Measurements from ENCODE around the gene LRRC27.

LRRC27 gene

DNA sequence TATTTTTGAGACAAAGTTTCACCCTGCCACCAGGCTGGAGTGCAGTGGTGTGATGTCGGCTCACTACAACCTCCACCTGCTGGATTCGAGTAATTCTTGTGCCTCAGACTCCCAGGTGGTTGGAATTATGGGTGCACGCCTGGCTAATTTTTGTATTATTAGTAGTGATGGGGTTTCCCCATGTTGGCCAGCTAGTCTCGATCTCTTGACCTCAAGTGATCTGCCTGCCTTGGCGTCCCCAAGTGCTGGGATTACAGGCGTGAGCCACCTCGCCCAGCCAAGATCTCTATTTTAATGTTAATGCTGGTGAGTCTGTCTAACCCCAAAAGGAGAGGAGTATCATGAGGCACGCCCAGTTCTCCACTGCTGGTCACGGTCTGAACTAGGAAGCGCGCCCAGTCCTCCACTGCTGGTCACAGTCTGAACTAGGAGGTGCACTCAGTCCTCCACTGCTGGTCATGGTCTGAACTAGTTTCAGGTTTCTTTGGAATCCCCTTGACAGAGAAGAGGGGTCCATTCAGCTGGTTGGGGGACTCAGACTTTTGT is 5.6 kb upstream of the LRRC27 start:
- TF ChIP-seq FOXM1 (IDR thresholded peaks at IDR 0.05; ENCODE audit: borderline replicate concordance, low read depth), result no peak
- no peak for TF ChIP-seq TEAD4 (IDR thresholded peaks at IDR 0.05)

DNA sequence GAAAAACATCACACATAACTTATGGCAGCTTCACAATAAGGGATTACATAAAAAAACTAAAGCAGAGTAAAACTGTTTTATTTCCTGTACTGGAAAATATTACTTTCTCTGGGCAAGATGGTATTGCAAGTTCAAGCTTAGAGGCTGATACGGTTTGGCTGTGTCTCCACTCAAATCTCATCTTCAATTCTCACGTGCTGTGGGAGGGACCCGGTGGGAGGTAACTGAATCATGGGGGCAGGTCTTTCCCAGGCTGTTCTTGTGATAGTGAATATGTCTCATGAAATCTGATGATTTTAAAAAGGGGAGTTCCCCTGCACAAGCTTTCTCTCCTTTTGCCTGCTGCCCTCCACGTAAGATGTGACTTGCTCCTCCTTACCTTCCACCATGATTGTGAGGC is 5.1 kb upstream of the LRRC27 start:
- TF ChIP-seq EGR1 (IDR thresholded peaks at IDR 0.05), result no peak
- TF ChIP-seq TCF12 (IDR thresholded peaks at IDR 0.05; ENCODE audit: low read depth), result no peak
- no peak for TF ChIP-seq CREB1 (IDR thresholded peaks at IDR 0.05; ENCODE audit: low read depth)
- no peak for TF ChIP-seq CEBPB (IDR thresholded peaks at IDR 0.05)
- TF ChIP-seq TAF1 (IDR thresholded peaks at IDR 0.05; ENCODE audit: low read depth), result no peak
- TF ChIP-seq YY1 (IDR thresholded peaks at IDR 0.05; ENCODE audit: low read depth), result no peak
- no peak for TF ChIP-seq RAD21 (IDR thresholded peaks at IDR 0.05; ENCODE audit: low read depth)
- TF ChIP-seq, protein P1, sequence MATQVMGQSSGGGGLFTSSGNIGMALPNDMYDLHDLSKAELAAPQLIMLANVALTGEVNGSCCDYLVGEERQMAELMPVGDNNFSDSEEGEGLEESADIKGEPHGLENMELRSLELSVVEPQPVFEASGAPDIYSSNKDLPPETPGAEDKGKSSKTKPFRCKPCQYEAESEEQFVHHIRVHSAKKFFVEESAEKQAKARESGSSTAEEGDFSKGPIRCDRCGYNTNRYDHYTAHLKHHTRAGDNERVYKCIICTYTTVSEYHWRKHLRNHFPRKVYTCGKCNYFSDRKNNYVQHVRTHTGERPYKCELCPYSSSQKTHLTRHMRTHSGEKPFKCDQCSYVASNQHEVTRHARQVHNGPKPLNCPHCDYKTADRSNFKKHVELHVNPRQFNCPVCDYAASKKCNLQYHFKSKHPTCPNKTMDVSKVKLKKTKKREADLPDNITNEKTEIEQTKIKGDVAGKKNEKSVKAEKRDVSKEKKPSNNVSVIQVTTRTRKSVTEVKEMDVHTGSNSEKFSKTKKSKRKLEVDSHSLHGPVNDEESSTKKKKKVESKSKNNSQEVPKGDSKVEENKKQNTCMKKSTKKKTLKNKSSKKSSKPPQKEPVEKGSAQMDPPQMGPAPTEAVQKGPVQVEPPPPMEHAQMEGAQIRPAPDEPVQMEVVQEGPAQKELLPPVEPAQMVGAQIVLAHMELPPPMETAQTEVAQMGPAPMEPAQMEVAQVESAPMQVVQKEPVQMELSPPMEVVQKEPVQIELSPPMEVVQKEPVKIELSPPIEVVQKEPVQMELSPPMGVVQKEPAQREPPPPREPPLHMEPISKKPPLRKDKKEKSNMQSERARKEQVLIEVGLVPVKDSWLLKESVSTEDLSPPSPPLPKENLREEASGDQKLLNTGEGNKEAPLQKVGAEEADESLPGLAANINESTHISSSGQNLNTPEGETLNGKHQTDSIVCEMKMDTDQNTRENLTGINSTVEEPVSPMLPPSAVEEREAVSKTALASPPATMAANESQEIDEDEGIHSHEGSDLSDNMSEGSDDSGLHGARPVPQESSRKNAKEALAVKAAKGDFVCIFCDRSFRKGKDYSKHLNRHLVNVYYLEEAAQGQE (IDR thresholded peaks at IDR 0.05; ENCODE audit: low read depth), result no peak
- TF ChIP-seq FOXM1 (IDR thresholded peaks at IDR 0.05; ENCODE audit: borderline replicate concordance, low read depth), result no peak
- TF ChIP-seq, protein P2, sequence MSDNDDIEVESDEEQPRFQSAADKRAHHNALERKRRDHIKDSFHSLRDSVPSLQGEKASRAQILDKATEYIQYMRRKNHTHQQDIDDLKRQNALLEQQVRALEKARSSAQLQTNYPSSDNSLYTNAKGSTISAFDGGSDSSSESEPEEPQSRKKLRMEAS (IDR thresholded peaks at IDR 0.05), result no peak

DNA sequence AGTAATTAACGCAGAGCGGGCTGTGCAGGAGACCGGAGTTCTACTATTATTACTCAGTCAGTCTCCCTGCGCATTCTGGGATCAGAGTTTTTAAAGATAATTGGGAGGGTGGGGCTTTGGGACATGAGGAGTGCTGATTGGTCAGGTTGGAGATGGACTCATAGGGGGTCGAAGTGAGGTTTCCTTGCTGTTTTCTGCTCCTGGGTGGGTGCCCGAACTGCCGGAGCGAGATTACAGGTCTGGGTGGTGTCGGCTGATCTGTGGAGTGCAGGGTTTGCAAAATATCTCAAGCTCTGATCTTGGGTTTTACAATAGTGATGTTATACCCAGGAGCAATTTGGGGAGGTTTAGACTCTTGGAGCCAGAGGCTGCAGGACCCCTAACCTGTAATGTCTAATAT is 3.9 kb upstream of the LRRC27 start:
- TF ChIP-seq CREB1 (IDR thresholded peaks at IDR 0.05; ENCODE audit: low read depth) (no peak), YY1 (IDR thresholded peaks at IDR 0.05; ENCODE audit: low read depth) (no peak), RAD21 (IDR thresholded peaks at IDR 0.05; ENCODE audit: low read depth) (no peak), EP300 (IDR thresholded peaks at IDR 0.05; ENCODE audit: borderline replicate concordance) (no peak), CEBPB (IDR thresholded peaks at IDR 0.05) (no peak)
- TF ChIP-seq, protein P3, sequence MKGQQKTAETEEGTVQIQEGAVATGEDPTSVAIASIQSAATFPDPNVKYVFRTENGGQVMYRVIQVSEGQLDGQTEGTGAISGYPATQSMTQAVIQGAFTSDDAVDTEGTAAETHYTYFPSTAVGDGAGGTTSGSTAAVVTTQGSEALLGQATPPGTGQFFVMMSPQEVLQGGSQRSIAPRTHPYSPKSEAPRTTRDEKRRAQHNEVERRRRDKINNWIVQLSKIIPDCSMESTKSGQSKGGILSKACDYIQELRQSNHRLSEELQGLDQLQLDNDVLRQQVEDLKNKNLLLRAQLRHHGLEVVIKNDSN (IDR thresholded peaks at IDR 0.05), result no peak
- TF ChIP-seq, protein P2 (IDR thresholded peaks at IDR 0.05), result no peak

DNA sequence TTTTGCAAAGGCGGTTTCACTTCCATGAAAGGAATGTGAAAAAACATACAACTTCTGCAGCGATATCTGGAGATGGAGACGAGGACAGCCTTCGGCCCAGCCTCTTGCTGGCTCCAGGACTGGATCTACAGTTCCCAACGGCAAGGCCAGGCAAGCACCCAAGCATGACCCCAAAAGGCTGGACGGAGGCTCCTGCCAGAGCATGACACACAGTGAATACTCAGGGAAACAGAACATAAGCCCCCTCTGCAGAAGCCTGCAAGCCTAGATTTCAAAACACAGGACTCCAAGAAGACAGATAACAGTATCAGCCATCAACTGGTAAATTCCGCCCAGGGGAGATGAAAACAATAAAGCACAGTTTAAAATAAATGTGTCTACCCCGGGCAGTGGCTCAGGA is 3.3 kb upstream of the LRRC27 start:
- no peak for TF ChIP-seq TAF1 (IDR thresholded peaks at IDR 0.05; ENCODE audit: low read depth)
- no peak for TF ChIP-seq RAD21 (IDR thresholded peaks at IDR 0.05; ENCODE audit: low read depth)
- no peak for TF ChIP-seq CEBPB (IDR thresholded peaks at IDR 0.05)
- no peak for TF ChIP-seq EP300 (IDR thresholded peaks at IDR 0.05; ENCODE audit: borderline replicate concordance)
- TF ChIP-seq NFIC (IDR thresholded peaks at IDR 0.05), result no peak
- no peak for TF ChIP-seq YY1 (IDR thresholded peaks at IDR 0.05; ENCODE audit: low read depth)
- TF ChIP-seq EGR1 (IDR thresholded peaks at IDR 0.05), result no peak
- TF ChIP-seq TEAD4 (IDR thresholded peaks at IDR 0.05), result no peak
- TF ChIP-seq, protein P1 (IDR thresholded peaks at IDR 0.05; ENCODE audit: low read depth), result no peak
- no peak for TF ChIP-seq ZBTB7A (IDR thresholded peaks at IDR 0.05; ENCODE audit: low read depth)
- no peak for TF ChIP-seq FOXM1 (IDR thresholded peaks at IDR 0.05; ENCODE audit: borderline replicate concordance, low read depth)
- TF ChIP-seq CREB1 (IDR thresholded peaks at IDR 0.05; ENCODE audit: low read depth), result no peak
- no peak for TF ChIP-seq TCF12 (IDR thresholded peaks at IDR 0.05; ENCODE audit: low read depth)
- TF ChIP-seq, protein P2 (IDR thresholded peaks at IDR 0.05), result no peak
- TF ChIP-seq, protein P3 (IDR thresholded peaks at IDR 0.05), result no peak

DNA sequence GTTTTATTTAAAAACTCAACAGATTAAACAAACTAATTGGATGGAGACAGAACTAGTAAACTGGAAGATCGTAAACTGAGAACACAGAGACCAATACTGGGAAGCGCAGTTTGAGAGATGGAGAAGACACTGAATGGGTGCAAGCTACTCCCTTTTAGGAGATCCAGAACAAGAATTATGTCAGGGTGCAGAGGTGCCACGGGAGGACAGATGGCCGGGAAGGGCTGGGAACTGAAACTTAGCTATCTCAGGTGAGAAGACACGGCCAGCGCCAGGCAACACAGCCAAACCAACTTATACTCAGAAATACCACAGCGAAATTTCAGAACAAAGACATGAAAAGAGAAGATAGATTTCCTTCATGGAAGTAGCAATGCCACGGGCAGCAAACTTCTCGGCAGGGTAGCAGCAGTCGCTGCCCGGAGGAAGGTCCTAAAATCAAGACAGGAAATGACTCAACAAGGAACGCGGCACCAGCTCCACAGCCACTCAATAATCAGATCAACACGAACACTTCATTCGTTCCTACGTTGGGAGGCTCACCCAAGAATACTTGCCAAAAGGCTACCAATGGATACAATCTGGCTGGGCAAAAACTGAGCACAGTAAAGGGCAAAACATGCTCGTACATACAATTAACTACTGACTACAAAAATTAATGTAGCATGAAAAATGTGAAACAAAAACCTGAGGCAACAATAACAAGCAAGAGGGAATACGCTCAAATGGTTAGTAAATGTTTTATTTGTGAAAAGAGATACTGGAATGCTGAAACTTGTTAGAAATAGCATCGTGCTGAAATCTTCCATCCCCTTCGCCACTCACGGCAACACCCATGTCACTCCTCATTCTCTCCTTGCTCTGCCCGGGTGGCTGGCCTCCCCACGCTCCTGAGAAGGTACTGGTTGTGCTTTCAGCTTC is 2.2 kb upstream of the LRRC27 start:
- no peak for TF ChIP-seq ZBTB7A (IDR thresholded peaks at IDR 0.05; ENCODE audit: low read depth)

DNA sequence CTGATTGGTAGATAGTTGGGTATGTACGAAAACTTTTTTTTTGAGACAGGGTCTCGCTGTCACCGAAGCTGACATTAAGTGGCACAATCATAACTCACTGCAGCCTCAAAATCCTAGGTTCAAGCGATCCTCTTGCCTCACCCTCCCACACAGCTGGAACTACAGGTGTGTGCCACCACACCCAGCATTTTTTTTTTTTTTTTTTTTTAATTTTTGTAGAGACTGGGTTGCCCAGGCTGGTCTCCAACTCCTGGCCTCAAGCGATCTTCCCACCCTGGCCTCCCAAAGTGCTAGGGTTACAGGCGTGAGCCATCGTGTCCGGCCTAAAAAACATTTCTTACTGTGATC is 1.5 kb upstream of the LRRC27 start:
- TF ChIP-seq EGR1 (IDR thresholded peaks at IDR 0.05) (no peak), NFIC (IDR thresholded peaks at IDR 0.05) (no peak), EP300 (IDR thresholded peaks at IDR 0.05; ENCODE audit: borderline replicate concordance) (no peak), TAF1 (IDR thresholded peaks at IDR 0.05; ENCODE audit: low read depth) (no peak), CEBPB (IDR thresholded peaks at IDR 0.05) (no peak), ZBTB7A (IDR thresholded peaks at IDR 0.05; ENCODE audit: low read depth) (no peak), FOXM1 (IDR thresholded peaks at IDR 0.05; ENCODE audit: borderline replicate concordance, low read depth) (no peak), YY1 (IDR thresholded peaks at IDR 0.05; ENCODE audit: low read depth) (no peak), TEAD4 (IDR thresholded peaks at IDR 0.05) (no peak), CREB1 (IDR thresholded peaks at IDR 0.05; ENCODE audit: low read depth) (no peak), TCF12 (IDR thresholded peaks at IDR 0.05; ENCODE audit: low read depth) (no peak), RAD21 (IDR thresholded peaks at IDR 0.05; ENCODE audit: low read depth) (no peak)
- TF ChIP-seq, protein P2 (IDR thresholded peaks at IDR 0.05), result no peak
- TF ChIP-seq, protein P1 (IDR thresholded peaks at IDR 0.05; ENCODE audit: low read depth), result no peak
- TF ChIP-seq, protein P3 (IDR thresholded peaks at IDR 0.05), result no peak
